ENCODE results near the gene KLF11. TPM values are rescaled to one million over a fixed set of nuclear protein-coding genes. Genes with fewer than 3 reads are reported as not detected.

The KLF11 gene
- total RNA-seq (8.6 and 11.3 TPM in 2 replicates), polyA plus RNA-seq (7.7 and 10.2 TPM in 2 replicates)

DNA sequence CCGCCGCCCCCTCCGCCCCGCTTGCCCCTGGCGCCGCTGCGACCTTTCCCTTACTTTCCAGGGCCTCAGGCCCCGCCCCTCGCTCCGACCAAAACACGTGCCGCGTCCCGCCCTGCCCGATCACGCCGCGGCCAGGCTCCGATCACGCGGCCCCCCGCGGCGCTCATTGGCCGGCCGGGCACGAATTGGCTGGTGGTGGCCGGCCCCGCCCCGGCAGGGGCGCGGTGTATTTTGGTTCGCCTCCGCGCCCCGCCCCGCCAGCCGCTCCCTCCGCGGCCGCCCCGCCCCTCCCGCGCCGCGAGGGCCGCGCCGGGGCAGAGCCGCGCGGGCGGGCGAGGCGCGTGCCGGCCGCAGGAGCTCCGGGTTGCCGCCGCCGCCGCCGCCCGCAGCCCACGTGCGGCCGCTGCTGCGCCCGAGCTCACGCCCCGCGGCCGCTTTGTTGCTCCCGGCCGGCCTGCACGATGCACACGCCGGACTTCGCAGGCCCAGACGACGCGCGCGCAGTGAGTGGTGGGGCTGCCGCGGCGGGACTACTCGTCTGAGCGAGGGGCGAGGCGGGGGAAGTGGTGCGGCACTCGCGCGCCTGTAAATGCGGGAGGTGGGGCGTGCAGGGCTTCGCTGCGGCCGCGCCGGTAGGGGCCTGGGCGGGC, at the start of gene KLF11:
Gene KLF11, plus strand, starts transcription at position 295 of the 650 bp plus-strand sequence. Its CDS starts 167 bp downstream, at position 462.
- peaks cover 7% of the 10 kb centered on the region for H3K79me2 ChIP-seq
- no peaks in the 10 kb centered on the region for H3K36me3 ChIP-seq (replicated peaks; ENCODE audit: insufficient read depth, low read depth)
- no peaks in the 10 kb centered on the region for H3K9me2 ChIP-seq (replicated peaks; ENCODE audit: insufficient read depth)
- no peaks in the 10 kb centered on the region for H3K27me3 ChIP-seq
- no peak for TF ChIP-seq EZH2phosphoT487 (IDR thresholded peaks at IDR 0.05; ENCODE audit: low read depth, severe bottlenecking, unreplicated experiment)
- no peak for TF ChIP-seq CTCF (IDR thresholded peaks at IDR 0.05; ENCODE audit: poor library complexity)
- TF ChIP-seq EZH2 (IDR thresholded peaks at IDR 0.05; ENCODE audit: borderline replicate concordance) = no peak
- DNase-seq (ENCODE audit: low spot score) = peak; percentile 97
- peak within 1 kb of the TSS; percentile 58 for H3K4me3 ChIP-seq
- peaks cover 4% of the 10 kb centered on the region for H4K20me1 ChIP-seq (ENCODE audit: insufficient read depth, poor library complexity, severe bottlenecking)
- peaks cover 14% of the 10 kb centered on the region for H3K4me1 ChIP-seq (ENCODE audit: insufficient read depth)
- H3K4me2 ChIP-seq = peak within 1 kb of the TSS; percentile 93
- peak within 1 kb of the TSS; percentile 97 for H3K27ac ChIP-seq
- WGBS (ENCODE audit: low lambda C conversion rate, missing lambda C conversion rate) = under 1% methylated on average over 51 of the region's 104 CpGs
- H3K9me3 ChIP-seq (ENCODE audit: low read depth) = no peaks in the 10 kb centered on the region
- peak within 1 kb of the TSS; percentile 62 for H2AFZ ChIP-seq

- WGBS (ENCODE audit: low lambda C conversion rate, missing lambda C conversion rate) = 97% methylated on average over 11 of the region's 11 CpGs
- no peak overlapping the region for H3K27ac ChIP-seq
- no peaks in the 10 kb centered on the region for H3K27me3 ChIP-seq
- H3K9me2 ChIP-seq (replicated peaks; ENCODE audit: insufficient read depth) = no peaks in the 10 kb centered on the region
- TF ChIP-seq EZH2 (IDR thresholded peaks at IDR 0.05; ENCODE audit: borderline replicate concordance) = no peak
- TF ChIP-seq EZH2phosphoT487 (IDR thresholded peaks at IDR 0.05; ENCODE audit: low read depth, severe bottlenecking, unreplicated experiment) = no peak
- no peak for TF ChIP-seq CTCF (IDR thresholded peaks at IDR 0.05; ENCODE audit: poor library complexity)
- no peak overlapping the region for H3K4me3 ChIP-seq
- H2AFZ ChIP-seq = no peak overlapping the region
- H3K4me1 ChIP-seq (ENCODE audit: insufficient read depth) = no peaks in the 10 kb centered on the region
- DNase-seq (ENCODE audit: low spot score) = no peak
- no peaks in the 10 kb centered on the region for H3K36me3 ChIP-seq (replicated peaks; ENCODE audit: insufficient read depth, low read depth)
- H3K4me2 ChIP-seq = no peak overlapping the region
- H4K20me1 ChIP-seq (ENCODE audit: insufficient read depth, poor library complexity, severe bottlenecking) = no peaks in the 10 kb centered on the region
- H3K9me3 ChIP-seq (ENCODE audit: low read depth) = no peaks in the 10 kb centered on the region
- no peaks in the 10 kb centered on the region for H3K79me2 ChIP-seq
Observed at GRCh38 chr2:9994462-9994861, 48.9 kb upstream of the KLF11 start.

GRCh38 chr2:9995059-9995458, 48.3 kb upstream of the KLF11 start:
- H3K4me2 ChIP-seq = no peak overlapping the region
- no peaks in the 10 kb centered on the region for H3K27me3 ChIP-seq
- TF ChIP-seq EZH2phosphoT487 (IDR thresholded peaks at IDR 0.05; ENCODE audit: low read depth, severe bottlenecking, unreplicated experiment) (no peak), EZH2 (IDR thresholded peaks at IDR 0.05; ENCODE audit: borderline replicate concordance) (no peak), CTCF (IDR thresholded peaks at IDR 0.05; ENCODE audit: poor library complexity) (no peak)
- no peak overlapping the region for H3K4me3 ChIP-seq
- H4K20me1 ChIP-seq (ENCODE audit: insufficient read depth, poor library complexity, severe bottlenecking) = no peaks in the 10 kb centered on the region
- H3K9me3 ChIP-seq (ENCODE audit: low read depth) = no peaks in the 10 kb centered on the region
- no peaks in the 10 kb centered on the region for H3K79me2 ChIP-seq
- no peaks in the 10 kb centered on the region for H3K4me1 ChIP-seq (ENCODE audit: insufficient read depth)
- no peak for DNase-seq (ENCODE audit: low spot score)
- no peak overlapping the region for H3K27ac ChIP-seq
- WGBS (ENCODE audit: low lambda C conversion rate, missing lambda C conversion rate) = 97% methylated on average over 5 of the region's 5 CpGs
- no peaks in the 10 kb centered on the region for H3K36me3 ChIP-seq (replicated peaks; ENCODE audit: insufficient read depth, low read depth)
- H3K9me2 ChIP-seq (replicated peaks; ENCODE audit: insufficient read depth) = no peaks in the 10 kb centered on the region
- no peak overlapping the region for H2AFZ ChIP-seq

Data from hepatocyte (in vitro differentiated cells).